HepG2 (cell line): ENCODE data around the gene SRP14. TPM values are rescaled to one million over a fixed set of nuclear protein-coding genes. Genes with fewer than 3 reads are reported as not detected.

Experiments used
- AKAP8 ChIP-seq: sonication (generic); formaldehyde crosslinking; IDR thresholded peaks from 2 replicates; pipeline ENCODE4 v1.5.1; 2020; ENCODE audit warnings: mild to moderate bottlenecking, missing genetic modification reagents
- CCAR2 ChIP-seq: fragments of 200-400 bp; formaldehyde crosslinking; optimal IDR thresholded peaks from 2 replicates; pipeline ENCODE3; 2018; ENCODE audit warnings: low read depth, mild to moderate bottlenecking, low read length, moderate library complexity
- CREM ChIP-seq, 2 experiments: sonication (generic) in 1 of 2; formaldehyde crosslinking in 1 of 2; IDR thresholded peaks; 2 replicates each; pipeline versions ENCODE4 v1.4.0 to v1.6.1; 2016 to 2020; ENCODE audit warnings: antibody characterized with exemption in 1 of 2, mild to moderate bottlenecking in 1 of 2, missing genetic modification reagents in 1 of 2
- KAT7 ChIP-seq: IDR thresholded peaks from 2 replicates; pipeline ENCODE4 v1.6.1; 2018; ENCODE audit warnings: borderline replicate concordance, missing compliant biosample characterization
- KDM5B ChIP-seq: sonication (generic); formaldehyde crosslinking; IDR thresholded peaks from 2 replicates; pipeline ENCODE4 v1.4.0; 2020; ENCODE audit warnings: missing genetic modification reagents, mild to moderate bottlenecking, borderline replicate concordance
- KMT2A ChIP-seq: sonication (generic); formaldehyde crosslinking; IDR thresholded peaks from 2 replicates; pipeline ENCODE4 v1.4.0; 2020; ENCODE audit warnings: missing genetic modification reagents
- NCOA1 ChIP-seq: sonication (generic); formaldehyde crosslinking; IDR thresholded peaks from 2 replicates; pipeline ENCODE4 v1.9.0; 2021; ENCODE audit warnings: missing genetic modification reagents
- PHF8 ChIP-seq: sonication (generic); formaldehyde crosslinking; IDR thresholded peaks from 2 replicates; pipeline ENCODE4 v1.5.0; 2020; ENCODE audit warnings: missing genetic modification reagents
- RBM22 ChIP-seq: fragments of 200-400 bp; formaldehyde crosslinking; optimal IDR thresholded peaks from 2 replicates; pipeline ENCODE3; 2017; ENCODE audit warnings: mild to moderate bottlenecking, low read length, moderate library complexity
- SALL1 ChIP-seq: sonication (generic); formaldehyde crosslinking; IDR thresholded peaks from 2 replicates; pipeline ENCODE4 v1.8.0; 2022; ENCODE audit warnings: mild to moderate bottlenecking, missing genetic modification reagents
- THAP11 ChIP-seq: IDR thresholded peaks from 2 replicates; pipeline ENCODE4 v1.6.1; 2016; ENCODE audit warnings: missing biosample characterization, missing genetic modification reagents
- ZFP1 ChIP-seq: IDR thresholded peaks from 2 replicates; pipeline ENCODE4 v1.6.1; 2016
- ZNF205 ChIP-seq: IDR thresholded peaks from 2 replicates; pipeline ENCODE4 v1.6.1; 2018; ENCODE audit warnings: missing biosample characterization, missing genetic modification reagents
- ZNF354B ChIP-seq: sonication (generic); formaldehyde crosslinking; IDR thresholded peaks from 2 replicates; pipeline ENCODE4 v1.8.0; 2022; ENCODE audit warnings: mild to moderate bottlenecking, missing genetic modification reagents
- ZNF510 ChIP-seq: sonication (generic); formaldehyde crosslinking; IDR thresholded peaks from 2 replicates; pipeline ENCODE4 v1.4.0; 2020; ENCODE audit warnings: low read depth, mild to moderate bottlenecking, missing genetic modification reagents
- ZNF562 ChIP-seq: sonication (generic); formaldehyde crosslinking; IDR thresholded peaks from 2 replicates; pipeline ENCODE4 v1.8.0; 2022; ENCODE audit warnings: missing genetic modification reagents, borderline replicate concordance
- ZNF660 ChIP-seq: sonication (generic); formaldehyde crosslinking; IDR thresholded peaks from 2 replicates; pipeline ENCODE4 v1.5.1; 2020; ENCODE audit warnings: mild to moderate bottlenecking, low read depth, missing genetic modification reagents, borderline replicate concordance
- ZNF674 ChIP-seq: sonication (generic); formaldehyde crosslinking; IDR thresholded peaks from 2 replicates; pipeline ENCODE4 v1.5.0; 2020; ENCODE audit warnings: low read depth, mild to moderate bottlenecking, missing genetic modification reagents
- ZNF761 ChIP-seq: sonication (generic); formaldehyde crosslinking; conservative IDR thresholded peaks from 2 replicates; pipeline ENCODE4 v1.4.0; 2020; ENCODE audit warnings: mild to moderate bottlenecking, missing genetic modification reagents
- polyA plus RNA-seq, 8 experiments: library from polyadenylated mRNA; depleted of rRNA in 3 of 8; stranded (reverse) in 7 of 8; unstranded in 1 of 8; fragments of >200 nt; fragmentation: Illumina TruSeq in 4 of 8; extraction: Trizol in 4 of 8; gene quantifications; 2 replicates each; pipeline versions ENCODE4 v1.2.1 to v1.2.3, GENCODE V29; 2011 to 2016; ENCODE audit warnings: low read depth in 4 of 8, missing spikeins in 1 of 8, mixed read lengths in 1 of 8; ENCODE audit not compliant: insufficient read depth in 1 of 8
- total RNA-seq, 5 experiments: library from RNA; depleted of rRNA; stranded (reverse); fragments of >200 nt; fragmentation: Illumina TruSeq; extraction: Trizol; gene quantifications; 2 replicates each; pipeline ENCODE4 v1.2.3, GENCODE V29; 2016; ENCODE audit warnings: low read depth in 1 of 5
- TF ChIP-seq, protein P1 (sequence below): sonication (generic); formaldehyde crosslinking; IDR thresholded peaks from 2 replicates; pipeline ENCODE4 v1.4.0; 2020; ENCODE audit warnings: missing genetic modification reagents
- TF ChIP-seq, protein P2 (sequence below): sonication (generic); formaldehyde crosslinking; IDR thresholded peaks from 2 replicates; pipeline ENCODE4 v1.4.0; 2020; ENCODE audit warnings: missing genetic modification reagents
- TF ChIP-seq, protein P3 (sequence below): IDR thresholded peaks from 2 replicates; pipeline ENCODE4 v1.6.1; 2016; ENCODE audit warnings: low read depth

SRP14 gene
- total and polyA plus RNA-seq, 2 of the 13 experiments (the other 11 are each of a cell fraction or from before 2014, with no cell fraction given) = 208 to 356 TPM

DNA sequence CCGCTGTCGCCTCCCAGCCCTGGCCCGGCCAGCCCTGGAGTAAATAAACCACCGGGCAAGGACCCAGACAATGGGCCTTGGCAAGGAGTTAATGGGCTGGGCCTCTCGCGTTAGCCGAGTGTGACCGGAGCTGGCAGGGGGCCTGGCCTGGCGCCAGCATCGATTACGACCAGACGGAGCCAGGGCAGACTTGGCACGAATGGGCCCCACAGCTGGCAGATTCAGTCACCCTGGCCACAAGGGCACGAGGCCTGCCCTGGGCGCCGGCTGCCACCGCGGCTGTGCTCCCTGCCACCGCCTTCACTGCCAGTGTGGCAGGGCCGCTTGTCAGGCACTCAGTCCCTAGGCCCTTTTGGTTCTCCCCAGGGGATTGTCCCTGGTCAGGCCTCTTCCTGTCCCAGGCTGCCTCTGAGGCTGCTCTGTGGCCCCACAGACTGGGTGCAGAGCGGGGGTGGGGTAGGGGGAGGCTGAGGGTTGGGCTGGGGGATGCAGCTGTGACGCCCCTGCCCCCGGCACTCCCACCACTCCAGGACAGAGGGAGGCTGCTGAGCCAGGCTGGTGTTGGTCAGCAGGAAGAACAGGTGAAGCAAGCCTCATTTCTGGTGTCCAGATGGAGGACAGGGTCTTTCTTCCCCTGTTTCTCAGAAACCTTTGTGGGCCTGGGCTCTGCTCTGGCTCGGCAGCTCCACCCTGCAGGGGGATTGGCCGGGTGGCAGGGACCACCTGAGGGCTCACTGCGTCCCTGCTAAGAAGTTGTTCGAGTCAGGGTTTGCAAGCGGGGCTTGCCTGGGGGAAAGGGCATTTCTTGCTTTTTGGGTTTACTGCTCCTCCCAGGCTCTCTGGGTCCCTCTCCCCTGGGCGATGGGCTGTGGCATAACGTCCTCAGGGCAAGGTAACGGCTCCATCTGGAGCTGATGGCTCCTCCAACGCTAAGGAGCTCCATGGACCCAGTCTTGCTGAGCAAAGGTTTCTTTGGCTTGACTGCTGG, 30.5 kb upstream of the SRP14 start (continued):
- TF ChIP-seq, protein P1, sequence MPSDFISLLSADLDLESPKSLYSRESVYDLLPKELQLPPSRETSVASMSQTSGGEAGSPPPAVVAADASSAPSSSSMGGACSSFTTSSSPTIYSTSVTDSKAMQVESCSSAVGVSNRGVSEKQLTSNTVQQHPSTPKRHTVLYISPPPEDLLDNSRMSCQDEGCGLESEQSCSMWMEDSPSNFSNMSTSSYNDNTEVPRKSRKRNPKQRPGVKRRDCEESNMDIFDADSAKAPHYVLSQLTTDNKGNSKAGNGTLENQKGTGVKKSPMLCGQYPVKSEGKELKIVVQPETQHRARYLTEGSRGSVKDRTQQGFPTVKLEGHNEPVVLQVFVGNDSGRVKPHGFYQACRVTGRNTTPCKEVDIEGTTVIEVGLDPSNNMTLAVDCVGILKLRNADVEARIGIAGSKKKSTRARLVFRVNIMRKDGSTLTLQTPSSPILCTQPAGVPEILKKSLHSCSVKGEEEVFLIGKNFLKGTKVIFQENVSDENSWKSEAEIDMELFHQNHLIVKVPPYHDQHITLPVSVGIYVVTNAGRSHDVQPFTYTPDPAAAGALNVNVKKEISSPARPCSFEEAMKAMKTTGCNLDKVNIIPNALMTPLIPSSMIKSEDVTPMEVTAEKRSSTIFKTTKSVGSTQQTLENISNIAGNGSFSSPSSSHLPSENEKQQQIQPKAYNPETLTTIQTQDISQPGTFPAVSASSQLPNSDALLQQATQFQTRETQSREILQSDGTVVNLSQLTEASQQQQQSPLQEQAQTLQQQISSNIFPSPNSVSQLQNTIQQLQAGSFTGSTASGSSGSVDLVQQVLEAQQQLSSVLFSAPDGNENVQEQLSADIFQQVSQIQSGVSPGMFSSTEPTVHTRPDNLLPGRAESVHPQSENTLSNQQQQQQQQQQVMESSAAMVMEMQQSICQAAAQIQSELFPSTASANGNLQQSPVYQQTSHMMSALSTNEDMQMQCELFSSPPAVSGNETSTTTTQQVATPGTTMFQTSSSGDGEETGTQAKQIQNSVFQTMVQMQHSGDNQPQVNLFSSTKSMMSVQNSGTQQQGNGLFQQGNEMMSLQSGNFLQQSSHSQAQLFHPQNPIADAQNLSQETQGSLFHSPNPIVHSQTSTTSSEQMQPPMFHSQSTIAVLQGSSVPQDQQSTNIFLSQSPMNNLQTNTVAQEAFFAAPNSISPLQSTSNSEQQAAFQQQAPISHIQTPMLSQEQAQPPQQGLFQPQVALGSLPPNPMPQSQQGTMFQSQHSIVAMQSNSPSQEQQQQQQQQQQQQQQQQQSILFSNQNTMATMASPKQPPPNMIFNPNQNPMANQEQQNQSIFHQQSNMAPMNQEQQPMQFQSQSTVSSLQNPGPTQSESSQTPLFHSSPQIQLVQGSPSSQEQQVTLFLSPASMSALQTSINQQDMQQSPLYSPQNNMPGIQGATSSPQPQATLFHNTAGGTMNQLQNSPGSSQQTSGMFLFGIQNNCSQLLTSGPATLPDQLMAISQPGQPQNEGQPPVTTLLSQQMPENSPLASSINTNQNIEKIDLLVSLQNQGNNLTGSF (CRISPR knock-in tag) = no peak
- TF ChIP-seq ZNF354B (CRISPR knock-in tag) (no peak), ZNF562 (no peak), KDM5B (peak; percentile 69; the same call in 1 of the 2 replicates), CREM (IDR thresholded peaks at IDR 0.05) (no peak), CREM (CRISPR knock-in tag; IDR thresholded peaks at IDR 0.05) (no peak), ZNF510 (CRISPR knock-in tag) (no peak), ZNF674 (no peak), AKAP8 (CRISPR knock-in tag) (no peak), SALL1 (CRISPR knock-in tag) (peak; percentile 59), ZFP1 (CRISPR knock-in tag) (no peak), RBM22 (no peak), CCAR2 (no peak), THAP11 (peak; percentile 29; the same call in 1 of the 2 replicates), KMT2A (no peak), ZNF660 (CRISPR knock-in tag) (no peak), NCOA1 (no peak), PHF8 (CRISPR knock-in tag) (peak; percentile 67), KAT7 (CRISPR knock-in tag) (no peak), ZNF205 (CRISPR knock-in tag) (no peak), ZNF761 (0 out of 2 replicates have a peak, but pooled peaks have one; percentile 14)
- TF ChIP-seq, protein P2, sequence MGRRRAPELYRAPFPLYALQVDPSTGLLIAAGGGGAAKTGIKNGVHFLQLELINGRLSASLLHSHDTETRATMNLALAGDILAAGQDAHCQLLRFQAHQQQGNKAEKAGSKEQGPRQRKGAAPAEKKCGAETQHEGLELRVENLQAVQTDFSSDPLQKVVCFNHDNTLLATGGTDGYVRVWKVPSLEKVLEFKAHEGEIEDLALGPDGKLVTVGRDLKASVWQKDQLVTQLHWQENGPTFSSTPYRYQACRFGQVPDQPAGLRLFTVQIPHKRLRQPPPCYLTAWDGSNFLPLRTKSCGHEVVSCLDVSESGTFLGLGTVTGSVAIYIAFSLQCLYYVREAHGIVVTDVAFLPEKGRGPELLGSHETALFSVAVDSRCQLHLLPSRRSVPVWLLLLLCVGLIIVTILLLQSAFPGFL (CRISPR knock-in tag) = no peak
- TF ChIP-seq, protein P3, sequence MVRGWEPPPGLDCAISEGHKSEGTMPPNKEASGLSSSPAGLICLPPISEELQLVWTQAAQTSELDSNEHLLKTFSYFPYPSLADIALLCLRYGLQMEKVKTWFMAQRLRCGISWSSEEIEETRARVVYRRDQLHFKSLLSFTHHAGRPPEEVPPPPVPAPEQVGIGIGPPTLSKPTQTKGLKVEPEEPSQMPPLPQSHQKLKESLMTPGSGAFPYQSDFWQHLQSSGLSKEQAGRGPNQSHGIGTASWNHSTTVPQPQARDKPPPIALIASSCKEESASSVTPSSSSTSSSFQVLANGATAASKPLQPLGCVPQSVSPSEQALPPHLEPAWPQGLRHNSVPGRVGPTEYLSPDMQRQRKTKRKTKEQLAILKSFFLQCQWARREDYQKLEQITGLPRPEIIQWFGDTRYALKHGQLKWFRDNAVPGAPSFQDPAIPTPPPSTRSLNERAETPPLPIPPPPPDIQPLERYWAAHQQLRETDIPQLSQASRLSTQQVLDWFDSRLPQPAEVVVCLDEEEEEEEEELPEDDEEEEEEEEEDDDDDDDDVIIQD (CRISPR knock-in tag) = no peak
